B cell (primary cell): ENCODE measurements around the gene DAPK3. TPM values are rescaled to one million over a fixed set of nuclear protein-coding genes. Genes with fewer than 3 reads are reported as not detected.

Experiments
- ATAC-seq: fragments of 200-7000 bp; cut with Tn5 transposase; one replicate; pipeline ENCODE4 v1.10.0; 2021; ENCODE audit warnings: low read depth, mild to moderate bottlenecking, moderate number of reproducible peaks, moderate library complexity
- CTCF ChIA-PET: fragments of 350-600 bp; sonication (Branson Sonifier 250); formaldehyde crosslinking; loops from one replicate; lab custom pipeline; 2021; ENCODE audit warnings: antibody characterized with exemption, inconsistent platforms; lab: Charles Lee
- POLR2A ChIA-PET: fragments of 350-600 bp; sonication (Branson Sonifier 250); formaldehyde crosslinking; loops from one replicate; lab custom pipeline; 2021; ENCODE audit warnings: antibody characterized with exemption; lab: Charles Lee
- DNase-seq: peaks from one replicate; pipeline ENCODE4 v3.0.0; 2013
- H2AFZ ChIP-seq: 2 replicates; pipeline ENCODE4 v1.6.1; 2012; ENCODE audit warnings: mild to moderate bottlenecking, low read depth, low read length; ENCODE audit not compliant: insufficient read depth, poor library complexity, severe bottlenecking
- H3K27ac ChIP-seq, 2 donors: 1 replicate in 1 of 2; 2 replicates in 1 of 2; pipeline ENCODE4 v1.5.1; 2012 to 2013; ENCODE audit warnings: low read length in 2 of 2, mild to moderate bottlenecking in 2 of 2, moderate library complexity in 1 of 2
- H3K27me3 ChIP-seq, 4 experiments: fragments of 200-600 bp in 1 of 4; sonication (generic) in 1 of 4; replicated peaks in 1 of 4; 1 replicate in 2 of 4; 2 replicates in 2 of 4; pipeline versions ENCODE4 v1.6.1 to v1.7.0; 2013 to 2016; ENCODE audit warnings: low read length in 3 of 4, mild to moderate bottlenecking in 2 of 4, mixed read lengths in 1 of 4, moderate library complexity in 1 of 4; ENCODE audit not compliant: insufficient read depth in 4 of 4, control insufficient read depth in 3 of 4; ENCODE audit errors: control extremely low read depth in 1 of 4
- H3K36me3 ChIP-seq, 2 experiments: replicated peaks in 1 of 2; 1 replicate in 1 of 2; 2 replicates in 1 of 2; pipeline versions ENCODE4 v1.6.1 to v1.7.1; 2013; ENCODE audit warnings: low read length in 1 of 2; ENCODE audit not compliant: insufficient read depth in 2 of 2, control insufficient read depth in 1 of 2; ENCODE audit errors: control extremely low read depth in 1 of 2, extremely low read depth in 1 of 2
- H3K4me1 ChIP-seq, 2 donors: fragments of 200-600 bp in 1 of 2; sonication (generic) in 1 of 2; 1 replicate in 1 of 2; 2 replicates in 1 of 2; pipeline versions ENCODE4 v1.5.1 to v1.6.1; 2013 to 2017; ENCODE audit warnings: low read length in 2 of 2; ENCODE audit not compliant: control insufficient read depth in 2 of 2, insufficient read depth in 2 of 2
- H3K4me2 ChIP-seq: replicated peaks from 2 replicates; pipeline ENCODE3; 2012; ENCODE audit warnings: mild to moderate bottlenecking, low read depth, low read length; ENCODE audit not compliant: poor library complexity, severe bottlenecking
- H3K4me3 ChIP-seq, 5 experiments: fragments of 200-600 bp in 1 of 5; sonication (generic) in 1 of 5; 1 replicate in 3 of 5; 2 replicates in 2 of 5; pipeline versions ENCODE4 v1.5.1 to v1.7.0; 2011 to 2016; ENCODE audit warnings: low read length in 4 of 5, mild to moderate bottlenecking in 4 of 5, low read depth in 2 of 5, control low read depth in 1 of 5, moderate library complexity in 1 of 5; ENCODE audit not compliant: insufficient read depth in 1 of 5; ENCODE audit errors: control extremely low read depth in 1 of 5, extremely low read depth in 1 of 5
- H3K79me2 ChIP-seq: fragments of 200-600 bp; sonication (generic); one replicate; pipeline ENCODE4 v1.6.0; 2016; ENCODE audit warnings: low read length; ENCODE audit not compliant: control insufficient read depth, insufficient read depth
- H3K9ac ChIP-seq: fragments of 200-600 bp; sonication (generic); 2 replicates; pipeline ENCODE4 v1.6.1; 2017; ENCODE audit warnings: mild to moderate bottlenecking, low read length, moderate library complexity
- H3K9me3 ChIP-seq, 3 donors: one replicate each; pipeline versions ENCODE4 v1.6.1 to v1.7.1; 2013; ENCODE audit warnings: low read length in 2 of 3; ENCODE audit not compliant: control insufficient read depth in 2 of 3, insufficient read depth in 1 of 3; ENCODE audit errors: control extremely low read depth in 1 of 3
- H4K20me1 ChIP-seq: 2 replicates; pipeline ENCODE4 v1.6.0; 2012; ENCODE audit warnings: mild to moderate bottlenecking, low read length; ENCODE audit not compliant: insufficient read depth, control insufficient read depth, poor library complexity, severe bottlenecking
- H3K27ac Mint-ChIP-seq: one replicate; pipeline ENCODE4 v1.8.0; 2021; ENCODE audit warnings: mixed read lengths
- H3K27me3 Mint-ChIP-seq: one replicate; pipeline ENCODE4 v1.8.0; 2021; ENCODE audit warnings: mixed read lengths
- H3K4me1 Mint-ChIP-seq: one replicate; pipeline ENCODE4 v1.8.0; 2021; ENCODE audit warnings: mixed read lengths
- H3K4me3 Mint-ChIP-seq: one replicate; pipeline ENCODE4 v1.8.0; 2021; ENCODE audit warnings: mixed read lengths
- H3K9me3 Mint-ChIP-seq: one replicate; pipeline ENCODE4 v1.8.0; 2022; ENCODE audit warnings: mixed read lengths; ENCODE audit not compliant: insufficient read depth
- CTCF ChIP-seq: fragments of 200-600 bp; IDR thresholded peaks from one replicate; pipeline ENCODE4 v1.8.0; 2022; ENCODE audit warnings: antibody characterized with exemption, mild to moderate bottlenecking
- EZH2 ChIP-seq: IDR thresholded peaks from 2 replicates; pipeline ENCODE4 v1.6.1; 2012; ENCODE audit warnings: borderline replicate concordance, low read depth, mild to moderate bottlenecking, moderate library complexity, low read length; ENCODE audit not compliant: insufficient read depth, poor library complexity, severe bottlenecking
- WGBS: methylation state at CpG from one replicate; pipeline ENCODE4 v1.1.5; 2013; ENCODE audit warnings: missing lambda C conversion rate; ENCODE audit not compliant: insufficient coverage; 5-methylcytosine and 5-hydroxymethylcytosine counted together
- intact Hi-C: fragments of 100-400 bp; cut with micrococcal nuclease; formaldehyde crosslinking; loops from one replicate; pipeline ENCODE4 v1.10.0; 2022
- polyA plus RNA-seq: library from polyadenylated mRNA; depleted of rRNA; stranded (reverse); fragments of >200 nt; gene quantifications from 2 replicates; pipeline ENCODE4 v1.2.3, GENCODE V29; 2012
- total RNA-seq, 2 donors: library from RNA; stranded (reverse); fragments of 120-200 nt in 1 of 2; gene quantifications; 1 replicate in 1 of 2; 2 replicates in 1 of 2; pipeline versions ENCODE4 v1.2.3 to v1.2.4, GENCODE V29; 2013 to 2022

Gene DAPK3
- total and polyA plus RNA-seq, 2 donors (not counting 1 experiment from before 2014, with no cell fraction given), result 32.6 to 47.4 TPM

DNA sequence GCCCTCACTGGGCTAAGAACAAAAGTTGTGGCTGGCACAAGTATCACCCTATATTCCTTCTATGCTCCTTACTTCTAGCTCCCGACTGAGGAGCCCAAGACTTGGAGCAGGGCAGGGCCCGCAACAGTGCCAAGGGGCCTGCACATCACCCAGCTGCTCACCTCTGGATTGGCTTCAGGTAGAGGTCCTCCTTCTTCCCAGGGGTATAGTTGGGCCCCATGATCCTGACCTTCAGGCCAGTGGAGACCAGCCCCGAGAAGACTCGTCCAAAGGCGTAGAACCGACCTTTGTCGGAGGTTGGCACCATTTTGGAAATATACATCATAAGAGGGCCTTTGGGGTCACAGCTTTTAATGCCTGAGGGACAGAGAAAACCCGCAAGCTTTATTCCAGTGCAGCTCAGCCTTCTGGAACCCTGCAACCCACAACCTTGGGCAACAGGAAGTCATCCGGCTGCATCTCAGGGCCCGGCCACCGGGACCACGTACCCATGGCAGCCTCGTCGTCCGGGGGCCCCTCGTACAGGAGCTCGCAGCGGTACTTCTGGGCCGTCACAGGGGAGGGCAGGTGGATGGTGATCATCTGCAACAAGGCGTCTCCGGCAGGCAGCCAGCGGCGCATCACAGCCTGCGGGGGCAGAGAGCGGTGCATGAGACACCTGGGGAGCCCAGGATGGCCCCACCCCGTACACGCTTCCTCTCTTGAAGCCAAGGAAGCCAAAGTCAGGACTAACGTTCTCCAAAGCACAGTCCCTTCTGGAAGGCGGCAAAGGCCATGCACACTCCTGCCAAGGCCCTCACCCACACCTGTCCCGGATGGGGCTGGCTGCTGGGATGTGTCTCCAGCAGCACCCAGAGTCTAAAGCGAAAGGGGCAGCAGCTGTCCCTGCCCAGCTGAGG, 9.7 kb upstream of the DAPK3 start:
- TF ChIP-seq CTCF (no peak), EZH2 (no peak)
- Histone ChIP-seq H3K79me2 (peaks cover 43% of the 10 kb centered on the region), H3K4me3 (no peak overlapping the region), H3K4me1 (peaks cover 11 to 18% of the 10 kb centered on the region in 2 donors), H4K20me1 (peaks cover 96% of the 10 kb centered on the region), H3K27ac (no peak overlapping the region), H3K36me3 (peaks cover 3 to 84% of the 10 kb centered on the region in 2 experiments), H3K27me3 (no peaks in the 10 kb centered on the region), H3K9ac (no peak overlapping the region), H3K9me3 (peaks cover 0 to 4% (median 0%) of the 10 kb centered on the region in 3 donors), H2AFZ (no peak overlapping the region), H3K4me2 (no peak overlapping the region)
- Mint-ChIP-seq H3K27me3 (no peaks in the 10 kb centered on the region), H3K4me3 (no peak overlapping the region), H3K4me1 (peaks cover 35% of the 10 kb centered on the region), H3K9me3 (no peaks in the 10 kb centered on the region), H3K27ac (peak overlapping the region; percentile 50)
- ATAC-seq, result no peak
- intact Hi-C loops, result no loop called here
- POLR2A ChIA-PET, result no interaction called here
- WGBS, result 94% methylated on average over 26 of the region's 31 CpGs
- CTCF ChIA-PET, result no interaction called here
- peak; percentile 37 for DNase-seq
